EH (cell line): Measurements from ENCODE around the gene IQSEC1.

Source experiments
- DNase-seq: peaks from one replicate; pipeline ENCODE4 v3.0.0-alpha.2; 2015; ENCODE audit warnings: low read depth

Gene IQSEC1

GRCh38 chr3:12999147-13000140, 73.8 kb downstream of the IQSEC1 start:
- DNase-seq, result no peak

GRCh38 chr3:12998648-12999047, 74.6 kb downstream of the IQSEC1 start:
- DNase-seq, result no peak

- DNase-seq, result no peak
These were observed 75.8 kb downstream of the IQSEC1 start for GRCh38 chr3:12997387-12997786.

GRCh38 chr3:12996181-12996506, 77.1 kb downstream of the IQSEC1 start:
- peak; percentile 31 for DNase-seq

- no peak for DNase-seq
These were observed 77.6 kb downstream of the IQSEC1 start for GRCh38 chr3:12995389-12996180.

- peak; percentile 78 for DNase-seq
These were observed 78.4 kb downstream of the IQSEC1 start for GRCh38 chr3:12994607-12995388.

- DNase-seq, result peak; percentile 29
These were observed 78.9 kb downstream of the IQSEC1 start for GRCh38 chr3:12994357-12994606.

- peak; percentile 23 for DNase-seq
These were observed 79.5 kb downstream of the IQSEC1 start for GRCh38 chr3:12993517-12994356.

GRCh38 chr3:12992629-12993516, 80.4 kb downstream of the IQSEC1 start:
- peak; percentile 63 for DNase-seq

- no peak for DNase-seq
These were observed 81.4 kb downstream of the IQSEC1 start for GRCh38 chr3:12991861-12992281.

GRCh38 chr3:12991481-12991837, 81.8 kb downstream of the IQSEC1 start:
- DNase-seq, result no peak

- DNase-seq, result peak; percentile 87
These were observed 82.3 kb downstream of the IQSEC1 start for GRCh38 chr3:12990781-12991480.

- DNase-seq, result peak; percentile 47
These were observed 82.9 kb downstream of the IQSEC1 start for GRCh38 chr3:12990306-12990705.

GRCh38 chr3:12988728-12989454, 84.3 kb downstream of the IQSEC1 start:
- DNase-seq, result no peak

GRCh38 chr3:12987602-12988001, 85.6 kb downstream of the IQSEC1 start:
- DNase-seq, result no peak

GRCh38 chr3:12986986-12987385, 86.2 kb downstream of the IQSEC1 start:
- no peak for DNase-seq

- DNase-seq, result no peak
These were observed 86.7 kb downstream of the IQSEC1 start for GRCh38 chr3:12986521-12986920.

GRCh38 chr3:12986031-12986430, 87.2 kb downstream of the IQSEC1 start:
- DNase-seq, result no peak

GRCh38 chr3:12985148-12985547, 88.1 kb downstream of the IQSEC1 start:
- no peak for DNase-seq
